Neural crest cell (in vitro differentiated cells): ENCODE data around the gene CIB1. TPM values are rescaled to one million over a fixed set of nuclear protein-coding genes. Genes with fewer than 3 reads are reported as not detected.
"Not testable (repeated sequence)": the region's sequence is repeated elsewhere in the genome, so short reads cannot be mapped to it uniquely, and the experiment has no call there.

Experiments
- DNase-seq: peaks from one replicate; pipeline ENCODE4 v3.0.0; 2021; ENCODE audit warnings: low read depth, mixed read lengths, low spot score
- H3K27ac Mint-ChIP-seq: one replicate; pipeline ENCODE4 v1.8.0; 2021; ENCODE audit warnings: mild to moderate bottlenecking, mixed read lengths; ENCODE audit not compliant: unreplicated experiment
- H3K27me3 Mint-ChIP-seq: 2 replicates; pipeline ENCODE4 v1.8.0; 2021; ENCODE audit warnings: low read depth, mild to moderate bottlenecking, mixed read lengths
- H3K36me3 Mint-ChIP-seq: 2 replicates; pipeline ENCODE4 v1.8.0; 2021; ENCODE audit warnings: low read depth, mild to moderate bottlenecking, mixed read lengths
- H3K4me1 Mint-ChIP-seq: 2 replicates; pipeline ENCODE4 v1.8.0; 2021; ENCODE audit warnings: mixed read lengths
- H3K4me3 Mint-ChIP-seq: one replicate; pipeline ENCODE4 v1.8.0; 2021; ENCODE audit warnings: mild to moderate bottlenecking, mixed read lengths
- H3K9me3 Mint-ChIP-seq: 2 replicates; pipeline ENCODE4 v1.8.0; 2021; ENCODE audit warnings: mixed read lengths
- total RNA-seq: library from RNA; stranded (reverse); gene quantifications from 2 replicates; pipeline ENCODE4 v1.2.1, GENCODE V29; 2021
- TF ChIP-seq, protein P1 (sequence below): fragments of 200-600 bp; sonication (generic); conservative IDR thresholded peaks from 2 replicates; pipeline ENCODE4 v1.5.0; 2021; ENCODE audit warnings: antibody characterized with exemption, mild to moderate bottlenecking

Gene CIB1
- total RNA-seq, 1 donor from 2014 or later, result 23.1 TPM

DNA sequence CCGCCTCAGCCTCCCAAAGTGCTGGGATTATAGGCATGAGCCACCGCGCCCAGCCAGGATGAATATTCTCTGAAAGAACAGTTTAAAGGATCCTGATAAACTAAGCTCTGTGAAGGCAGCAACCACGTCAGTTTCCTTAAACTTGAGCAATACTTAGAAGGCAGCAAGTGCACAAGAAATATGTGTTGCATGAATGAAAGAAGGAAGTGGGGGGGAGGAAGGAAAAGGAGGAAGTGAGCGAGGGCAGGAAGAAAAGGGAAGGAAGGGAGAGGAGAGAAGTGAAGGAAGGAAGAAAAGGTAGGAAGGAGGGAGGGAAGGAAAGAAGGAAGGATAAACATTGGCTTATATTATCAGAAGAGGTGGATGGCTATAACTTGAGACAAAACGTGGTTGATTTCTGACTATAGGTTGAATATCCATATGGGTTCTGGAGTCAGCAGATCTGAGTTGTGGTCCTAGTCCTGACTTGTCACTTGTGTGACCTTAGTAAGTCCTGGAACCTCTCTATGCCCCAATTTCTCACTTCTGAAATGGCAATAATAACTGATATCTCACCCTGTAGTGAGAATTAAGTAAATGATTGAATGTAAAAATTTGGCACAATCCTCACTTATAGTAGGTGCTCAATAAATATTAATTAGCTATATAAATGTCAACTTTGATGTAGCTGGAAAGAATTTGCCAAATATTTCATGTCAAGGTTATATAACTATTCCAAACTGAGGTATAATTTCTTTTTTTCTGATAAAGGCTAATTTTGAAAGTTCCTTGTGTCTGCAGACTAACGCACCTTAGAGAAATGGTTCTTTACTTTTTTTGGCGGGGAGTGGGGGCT, 44.6 kb downstream of the CIB1 start:
- TF ChIP-seq, protein P1, sequence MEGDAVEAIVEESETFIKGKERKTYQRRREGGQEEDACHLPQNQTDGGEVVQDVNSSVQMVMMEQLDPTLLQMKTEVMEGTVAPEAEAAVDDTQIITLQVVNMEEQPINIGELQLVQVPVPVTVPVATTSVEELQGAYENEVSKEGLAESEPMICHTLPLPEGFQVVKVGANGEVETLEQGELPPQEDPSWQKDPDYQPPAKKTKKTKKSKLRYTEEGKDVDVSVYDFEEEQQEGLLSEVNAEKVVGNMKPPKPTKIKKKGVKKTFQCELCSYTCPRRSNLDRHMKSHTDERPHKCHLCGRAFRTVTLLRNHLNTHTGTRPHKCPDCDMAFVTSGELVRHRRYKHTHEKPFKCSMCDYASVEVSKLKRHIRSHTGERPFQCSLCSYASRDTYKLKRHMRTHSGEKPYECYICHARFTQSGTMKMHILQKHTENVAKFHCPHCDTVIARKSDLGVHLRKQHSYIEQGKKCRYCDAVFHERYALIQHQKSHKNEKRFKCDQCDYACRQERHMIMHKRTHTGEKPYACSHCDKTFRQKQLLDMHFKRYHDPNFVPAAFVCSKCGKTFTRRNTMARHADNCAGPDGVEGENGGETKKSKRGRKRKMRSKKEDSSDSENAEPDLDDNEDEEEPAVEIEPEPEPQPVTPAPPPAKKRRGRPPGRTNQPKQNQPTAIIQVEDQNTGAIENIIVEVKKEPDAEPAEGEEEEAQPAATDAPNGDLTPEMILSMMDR, result no peak
- H3K27me3 Mint-ChIP-seq, result no peaks in the 10 kb centered on the region
- no peak for DNase-seq
- H3K27ac Mint-ChIP-seq, result no peak overlapping the region
- H3K9me3 Mint-ChIP-seq, result no peaks in the 10 kb centered on the region
- H3K36me3 Mint-ChIP-seq, result no peaks in the 10 kb centered on the region
- peaks cover 18% of the 10 kb centered on the region for H3K4me1 Mint-ChIP-seq
- no peak overlapping the region for H3K4me3 Mint-ChIP-seq

DNA sequence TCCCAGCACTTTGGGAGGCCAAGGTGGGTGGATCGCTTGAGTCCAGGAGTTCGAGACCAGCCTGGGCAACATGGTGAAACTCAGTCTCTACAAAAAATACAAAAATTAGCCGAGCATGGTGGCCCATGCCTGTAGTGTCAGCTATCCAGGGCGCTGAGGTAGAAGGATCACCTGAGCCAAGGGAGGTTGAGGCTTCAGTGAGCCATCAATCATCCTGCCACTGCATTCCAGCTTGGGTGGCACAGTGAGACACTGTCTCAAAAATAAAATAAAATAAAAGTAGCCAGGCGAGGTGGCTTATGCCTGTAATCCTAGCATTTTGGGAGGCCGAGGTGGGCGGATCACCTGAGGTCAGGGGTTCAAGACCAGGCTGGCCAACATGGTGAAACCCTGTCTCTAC, 45.7 kb downstream of the CIB1 start:
- H3K36me3 Mint-ChIP-seq, H3K4me3 Mint-ChIP-seq, H3K9me3 Mint-ChIP-seq, H3K27me3 Mint-ChIP-seq, DNase-seq, H3K27ac Mint-ChIP-seq: not testable (repeated sequence)
- peaks cover 18% of the 10 kb centered on the region for H3K4me1 Mint-ChIP-seq

DNA sequence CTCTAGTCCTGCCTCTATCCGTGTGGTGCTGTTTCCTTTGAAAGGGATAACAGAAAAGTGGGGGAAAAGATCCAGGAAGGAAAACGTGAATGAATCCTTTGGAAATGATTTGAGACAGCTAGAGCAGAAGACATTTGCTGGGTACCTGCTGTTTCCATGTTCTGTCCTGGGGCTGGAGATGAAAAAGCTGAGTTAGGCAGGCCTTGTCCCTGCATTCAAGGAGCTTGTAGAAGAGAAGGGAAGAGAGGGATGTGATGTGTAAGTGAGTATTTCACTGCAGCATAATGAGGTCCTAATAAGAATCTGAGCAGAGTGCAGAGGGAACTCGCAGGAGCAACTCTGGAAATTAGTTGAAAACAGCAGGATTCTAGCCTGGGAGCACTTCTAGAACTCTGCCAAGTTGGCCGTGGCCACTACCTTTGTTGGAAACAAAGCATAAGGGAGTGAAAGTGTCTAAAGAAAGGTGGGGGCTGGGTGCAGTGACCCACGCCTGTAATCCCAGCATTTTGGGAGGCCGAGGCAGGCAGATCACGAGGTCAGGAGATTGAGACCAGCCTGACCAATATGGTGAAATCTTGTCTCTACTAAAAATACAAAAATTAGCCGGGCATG, 46.4 kb downstream of the CIB1 start:
- H3K27ac Mint-ChIP-seq, result peak overlapping the region; percentile 30
- H3K4me3 Mint-ChIP-seq, result no peak overlapping the region
- H3K9me3 Mint-ChIP-seq, result no peaks in the 10 kb centered on the region

DNA sequence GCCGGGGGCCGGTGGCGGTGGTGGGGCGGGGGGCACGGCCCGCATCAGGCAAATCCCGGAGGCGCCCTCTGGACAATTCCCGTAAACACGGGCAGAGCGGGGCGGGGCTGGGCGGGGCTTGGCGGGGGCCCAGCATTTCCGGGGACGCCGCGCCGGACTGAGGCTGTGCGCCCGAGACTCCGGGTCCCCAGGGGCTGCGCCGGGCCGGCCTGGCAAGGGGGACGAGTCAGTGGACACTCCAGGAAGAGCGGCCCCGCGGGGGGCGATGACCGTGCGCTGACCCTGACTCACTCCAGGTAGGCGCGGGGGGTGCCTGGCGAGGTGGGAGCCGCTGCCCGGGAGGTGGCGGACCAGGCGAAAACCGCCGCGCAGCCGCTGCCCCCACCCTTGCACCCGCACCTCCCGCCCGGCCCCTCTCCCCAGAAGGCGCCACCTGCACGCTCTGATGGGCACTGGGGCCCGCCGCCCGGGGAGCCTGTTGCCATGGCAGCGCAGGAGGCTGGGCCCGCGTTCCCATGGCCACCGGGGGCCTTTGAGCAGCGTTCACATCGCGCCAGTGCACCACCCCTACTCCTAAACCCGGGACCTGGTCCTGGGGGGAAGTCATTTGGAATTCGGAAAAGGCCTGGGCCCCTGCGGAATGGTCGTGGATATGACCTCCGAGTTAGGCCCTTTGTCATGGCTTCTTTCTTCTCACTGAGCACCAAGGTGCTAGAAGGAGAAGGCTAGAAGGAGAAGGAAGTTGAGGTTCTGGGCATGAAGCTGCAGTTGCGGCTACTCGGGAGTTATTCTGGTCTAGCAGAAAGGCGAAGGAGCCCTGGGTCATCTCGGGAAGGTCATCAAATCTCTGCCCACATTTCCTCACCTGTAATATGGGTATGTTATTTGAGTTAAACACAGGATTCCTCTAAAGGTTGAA, 48.7 kb downstream of the CIB1 start:
- TF ChIP-seq, protein P1, result peak; percentile 26
- peak overlapping the region; percentile 82 for H3K4me3 Mint-ChIP-seq
- peak; percentile 47 for DNase-seq
- no peak overlapping the region for H3K27ac Mint-ChIP-seq
- H3K9me3 Mint-ChIP-seq, result no peaks in the 10 kb centered on the region
- H3K27me3 Mint-ChIP-seq, result peaks cover 7% of the 10 kb centered on the region
- H3K36me3 Mint-ChIP-seq, result no peaks in the 10 kb centered on the region
- peaks cover 12% of the 10 kb centered on the region for H3K4me1 Mint-ChIP-seq

More for the DNA sequence above, 46.4 kb downstream of the CIB1 start:
- peaks cover 18% of the 10 kb centered on the region for H3K4me1 Mint-ChIP-seq
- TF ChIP-seq, protein P1, result no peak
- no peaks in the 10 kb centered on the region for H3K27me3 Mint-ChIP-seq
- no peaks in the 10 kb centered on the region for H3K36me3 Mint-ChIP-seq
- DNase-seq, result no peak

DNA sequence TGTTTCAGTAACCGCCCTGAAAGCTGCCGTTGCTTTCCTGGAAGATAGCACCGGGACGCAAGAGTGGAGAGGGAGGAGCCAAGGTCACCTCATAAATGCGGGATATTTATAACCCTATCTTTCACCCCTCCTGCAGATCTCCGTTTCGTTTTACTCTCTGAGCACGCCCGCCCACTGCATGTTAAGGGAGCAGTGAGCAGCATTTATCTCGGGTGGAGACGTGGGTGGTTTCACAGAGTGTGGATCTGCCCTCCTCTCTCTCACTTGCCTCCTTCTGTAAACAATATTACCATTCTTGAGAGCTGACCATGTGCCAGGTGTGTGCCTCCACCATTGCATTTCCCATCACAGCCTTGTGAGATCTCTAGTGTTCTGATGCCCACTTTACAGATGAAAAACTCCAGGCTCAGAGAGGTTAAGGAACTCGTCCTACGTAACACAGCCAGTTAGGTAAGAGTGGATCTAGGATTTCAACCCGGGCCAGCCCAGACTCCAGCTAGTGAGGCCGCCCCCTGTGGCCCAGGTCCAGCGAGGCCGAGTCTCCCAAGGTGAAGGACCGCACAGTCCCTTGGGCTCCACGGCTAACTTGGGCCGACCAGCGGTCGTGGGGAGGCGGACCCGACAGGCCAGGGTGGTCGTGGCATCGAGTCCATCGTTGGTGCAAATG, 49.5 kb downstream of the CIB1 start:
- peaks cover 12% of the 10 kb centered on the region for H3K4me1 Mint-ChIP-seq
- peaks cover 10% of the 10 kb centered on the region for H3K27me3 Mint-ChIP-seq
- no peaks in the 10 kb centered on the region for H3K36me3 Mint-ChIP-seq
- peak overlapping the region; percentile 82 for H3K4me3 Mint-ChIP-seq
- H3K27ac Mint-ChIP-seq, result no peak overlapping the region
- TF ChIP-seq, protein P1, result no peak
- peak; percentile 14 for DNase-seq
- no peaks in the 10 kb centered on the region for H3K9me3 Mint-ChIP-seq
